Left lobe of liver (tissue), 2 donors: ENCODE results near the gene ST13. TPM values are rescaled to one million over a fixed set of nuclear protein-coding genes. Genes with fewer than 3 reads are reported as not detected.
"Not testable (repeated sequence)": the region's sequence is repeated elsewhere in the genome, so short reads cannot be mapped to it uniquely, and the experiment has no call there.

Source experiments
- ATAC-seq: fragments of 200-7000 bp; cut with Tn5 transposase; one replicate; pipeline ENCODE4 v1.9.1; 2020; ENCODE audit warnings: mild to moderate bottlenecking, moderate library complexity
- DNase-seq: peaks from one replicate; pipeline ENCODE4 v3.0.0-alpha.2; 2020; ENCODE audit warnings: low spot score
- total RNA-seq: library from RNA; stranded (reverse); gene quantifications from one replicate; pipeline ENCODE4 v1.2.1, GENCODE V29; 2021
- donor health status: DM: no; HTN: no; CAD: no; lungs with moderate emphysema.
- donor health status: DM: no; HTN: yes; CAD: no.

Gene ST13
- total RNA-seq, 1 donor from 2014 or later = 128 TPM

DNA sequence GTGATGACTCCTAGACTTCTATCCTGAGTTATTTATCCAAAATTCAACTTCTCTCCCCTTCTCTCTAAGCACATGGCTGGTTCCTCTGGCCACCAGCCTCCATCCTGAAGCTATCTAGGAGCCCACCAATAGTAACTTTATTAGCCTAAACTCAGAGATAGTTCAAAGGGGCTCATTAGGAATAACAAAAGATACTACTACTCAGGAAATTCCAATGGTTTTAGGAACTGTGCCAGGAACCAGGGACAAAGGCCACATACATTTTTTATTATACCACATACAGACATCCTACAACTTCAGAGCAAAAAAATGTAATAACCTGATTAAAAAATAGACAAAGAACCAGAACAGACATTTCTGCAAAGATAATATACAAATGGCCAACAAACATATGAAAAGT, 65.2 kb downstream of the ST13 start:
- DNase-seq = no peak
- no peak for ATAC-seq

GRCh38 chr22:40789131-40789530, 67.3 kb downstream of the ST13 start:
- ATAC-seq = no peak
- no peak for DNase-seq

DNA sequence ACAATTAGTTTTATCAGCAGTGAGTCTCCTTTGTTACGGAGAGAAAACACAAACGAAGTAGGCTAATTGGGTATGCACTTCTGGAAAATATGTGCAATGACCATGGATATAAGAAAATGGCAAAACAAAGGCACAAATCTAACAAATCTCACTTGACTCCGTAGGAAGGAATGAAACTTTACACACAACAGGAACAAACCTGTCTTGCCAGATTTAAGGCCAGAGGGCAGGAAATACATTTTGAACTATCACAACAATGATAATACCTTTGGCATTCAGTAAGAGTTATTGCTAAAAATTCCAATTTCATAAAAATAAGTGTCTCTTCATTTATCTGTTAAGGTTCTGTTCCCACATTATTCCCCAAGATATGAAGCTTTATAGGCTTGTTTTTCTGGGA, 73.9 kb downstream of the ST13 start:
- no peak for ATAC-seq
- DNase-seq = no peak

DNA sequence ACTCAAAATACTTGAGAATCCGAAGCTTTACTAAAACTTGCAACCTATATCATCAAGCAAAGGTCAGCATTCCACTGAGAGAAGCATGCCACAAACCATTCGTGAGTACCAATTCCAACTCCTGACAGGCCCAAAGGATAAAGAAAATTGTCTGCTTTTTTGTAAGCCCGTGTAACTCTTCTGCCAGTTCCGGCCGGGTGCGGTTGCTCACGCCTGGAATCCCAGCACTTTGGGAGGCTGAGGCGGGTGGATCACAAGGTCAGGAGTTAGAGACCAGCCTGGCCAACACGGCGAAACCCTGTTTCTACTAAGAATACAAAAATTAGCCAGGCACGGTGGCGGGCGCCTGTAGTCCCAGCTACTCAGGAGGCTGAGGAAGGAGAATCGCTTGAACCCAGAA, 74.7 kb downstream of the ST13 start:
- DNase-seq = not testable (repeated sequence)

More for the DNA sequence above, 74.7 kb downstream of the ST13 start:
- ATAC-seq = not testable (repeated sequence)

Other genes starting within 250 kb of the ST13 start
- gene MRTFA, start 219.9 kb downstream of the ST13 start, total RNA-seq = 12.8 TPM
- 2.3 TPM for gene MCHR1, start 177.2 kb downstream of the ST13 start, total RNA-seq
- 13.6 TPM for gene SLC25A17, start 37.3 kb downstream of the ST13 start, total RNA-seq
- gene XPNPEP3, start 509 bp upstream of the ST13 start, total RNA-seq = 22.0 TPM
- not detected for gene DNAJB7, start 5.5 kb upstream of the ST13 start, total RNA-seq
- 15.1 TPM for gene RBX1, start 94.7 kb upstream of the ST13 start, total RNA-seq
- gene EP300, start 236.0 kb upstream of the ST13 start, total RNA-seq = 24.4 TPM